ENCODE data around the gene SF1.
A peak's percentile ranks its signal among the peaks of the same experiment; 100 is the strongest.

DNA sequence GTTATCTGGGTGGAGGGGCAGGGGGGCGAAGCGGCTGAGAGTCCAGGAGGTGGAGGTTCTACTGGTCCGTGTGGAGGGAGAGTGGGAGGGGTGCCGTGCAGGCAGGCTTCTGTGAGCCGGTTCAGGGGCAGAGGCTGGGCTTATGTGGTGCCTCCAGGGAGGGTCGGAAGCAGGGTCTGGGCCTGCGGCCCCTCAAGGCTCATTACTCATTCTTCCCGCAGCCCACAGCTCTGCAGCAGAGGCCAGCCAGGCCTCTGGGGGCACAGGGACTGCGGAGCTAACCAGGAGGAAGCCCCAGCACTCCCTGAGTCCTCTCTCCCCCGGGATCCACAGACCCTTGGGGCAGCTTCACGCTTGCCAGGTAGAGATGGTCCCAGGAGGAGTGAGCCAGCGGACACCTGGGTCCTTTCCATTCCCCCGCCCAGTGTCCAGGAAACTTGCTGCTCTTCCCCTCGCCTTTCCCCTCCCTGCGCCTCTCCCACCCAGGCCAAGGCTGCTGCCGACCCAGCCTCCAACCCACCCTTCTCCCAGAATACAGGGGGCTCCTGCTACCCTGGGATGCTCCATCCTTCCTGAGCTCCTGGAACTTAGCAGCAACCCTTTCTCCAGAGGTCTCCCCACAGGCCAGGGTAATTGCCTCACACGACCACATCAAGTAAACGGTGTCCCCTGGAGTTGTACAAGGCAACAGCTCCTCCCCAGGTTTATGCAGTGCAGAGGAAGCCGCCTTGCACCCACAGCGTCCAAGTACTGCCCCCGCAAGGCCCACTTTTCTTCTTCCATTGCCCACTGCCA lies 61.7 kb downstream of the SF1 start:
- TF ChIP-seq POLR2A (IDR thresholded peaks at IDR 0.05; ENCODE audit: extremely low read depth, insufficient read length) = no peak
- TF ChIP-seq, protein P1, sequence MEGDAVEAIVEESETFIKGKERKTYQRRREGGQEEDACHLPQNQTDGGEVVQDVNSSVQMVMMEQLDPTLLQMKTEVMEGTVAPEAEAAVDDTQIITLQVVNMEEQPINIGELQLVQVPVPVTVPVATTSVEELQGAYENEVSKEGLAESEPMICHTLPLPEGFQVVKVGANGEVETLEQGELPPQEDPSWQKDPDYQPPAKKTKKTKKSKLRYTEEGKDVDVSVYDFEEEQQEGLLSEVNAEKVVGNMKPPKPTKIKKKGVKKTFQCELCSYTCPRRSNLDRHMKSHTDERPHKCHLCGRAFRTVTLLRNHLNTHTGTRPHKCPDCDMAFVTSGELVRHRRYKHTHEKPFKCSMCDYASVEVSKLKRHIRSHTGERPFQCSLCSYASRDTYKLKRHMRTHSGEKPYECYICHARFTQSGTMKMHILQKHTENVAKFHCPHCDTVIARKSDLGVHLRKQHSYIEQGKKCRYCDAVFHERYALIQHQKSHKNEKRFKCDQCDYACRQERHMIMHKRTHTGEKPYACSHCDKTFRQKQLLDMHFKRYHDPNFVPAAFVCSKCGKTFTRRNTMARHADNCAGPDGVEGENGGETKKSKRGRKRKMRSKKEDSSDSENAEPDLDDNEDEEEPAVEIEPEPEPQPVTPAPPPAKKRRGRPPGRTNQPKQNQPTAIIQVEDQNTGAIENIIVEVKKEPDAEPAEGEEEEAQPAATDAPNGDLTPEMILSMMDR (IDR thresholded peaks at IDR 0.05; ENCODE audit: low read depth, low read length) = peak; percentile 30
- TF ChIP-seq, protein P2, sequence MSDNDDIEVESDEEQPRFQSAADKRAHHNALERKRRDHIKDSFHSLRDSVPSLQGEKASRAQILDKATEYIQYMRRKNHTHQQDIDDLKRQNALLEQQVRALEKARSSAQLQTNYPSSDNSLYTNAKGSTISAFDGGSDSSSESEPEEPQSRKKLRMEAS (IDR thresholded peaks at IDR 0.05; ENCODE audit: low read depth, low read length) = 0 out of 2 replicates have a peak, but pooled peaks have one; percentile 57
